Neural progenitor cell (in vitro differentiated cells): ENCODE measurements around the gene CSGALNACT2. TPM values are rescaled to one million over a fixed set of nuclear protein-coding genes. Genes with fewer than 3 reads are reported as not detected.
A peak's percentile ranks its signal among the peaks of the same experiment; 100 is the strongest.

Experiments
- DNase-seq: peaks from one replicate; pipeline ENCODE4 v3.0.0-alpha.2; 2016; ENCODE audit warnings: low spot score
- H2AFZ ChIP-seq: fragments of 200-600 bp; sonication (generic); replicated peaks from 2 replicates; pipeline ENCODE4 v1.6.1; 2016; ENCODE audit warnings: antibody characterized with exemption
- H3F3A ChIP-seq: fragments of 200-600 bp; sonication (generic); 2 replicates; pipeline ENCODE4 v1.6.1; 2016; ENCODE audit warnings: antibody characterized with exemption, low read depth
- H3K27ac ChIP-seq: fragments of 200-600 bp; sonication (generic); 2 replicates; pipeline ENCODE4 v1.5.1; 2016; ENCODE audit warnings: mild to moderate bottlenecking
- H3K27me3 ChIP-seq: fragments of 200-600 bp; sonication (generic); 2 replicates; pipeline ENCODE4 v1.6.1; 2016; ENCODE audit warnings: mild to moderate bottlenecking, moderate library complexity
- H3K36me3 ChIP-seq: fragments of 200-600 bp; sonication (generic); 2 replicates; pipeline ENCODE4 v1.5.1; 2016
- H3K4me1 ChIP-seq: fragments of 200-600 bp; sonication (generic); 2 replicates; pipeline ENCODE4 v1.6.1; 2016; ENCODE audit warnings: mixed run types
- H3K4me2 ChIP-seq: fragments of 200-600 bp; sonication (generic); 2 replicates; pipeline ENCODE4 v1.6.1; 2016
- H3K4me3 ChIP-seq: fragments of 200-600 bp; sonication (generic); 2 replicates; pipeline ENCODE4 v1.5.1; 2016
- H3K79me2 ChIP-seq: fragments of 200-600 bp; sonication (generic); 2 replicates; pipeline ENCODE4 v1.6.1; 2016; ENCODE audit warnings: low read depth
- H3K9ac ChIP-seq: fragments of 200-600 bp; sonication (generic); 2 replicates; pipeline ENCODE4 v1.6.1; 2016
- H3K9me3 ChIP-seq: fragments of 200-600 bp; sonication (generic); 2 replicates; pipeline ENCODE4 v1.5.1; 2016; ENCODE audit warnings: low read depth
- H4K20me1 ChIP-seq: fragments of 200-600 bp; sonication (generic); 2 replicates; pipeline ENCODE4 v1.6.1; 2016; ENCODE audit warnings: low read depth
- H3K27ac Mint-ChIP-seq: 3 replicates; pipeline ENCODE4 v1.8.0; 2021; ENCODE audit warnings: mixed read lengths
- H3K27me3 Mint-ChIP-seq: 2 replicates; pipeline ENCODE4 v1.8.0; 2022; ENCODE audit warnings: low read depth, mild to moderate bottlenecking, inconsistent platforms, moderate library complexity, mixed read lengths; ENCODE audit not compliant: insufficient read depth
- H3K36me3 Mint-ChIP-seq: 3 replicates; pipeline ENCODE4 v1.8.0; 2021; ENCODE audit warnings: mixed read lengths
- H3K4me1 Mint-ChIP-seq: 3 replicates; pipeline ENCODE4 v1.8.0; 2021; ENCODE audit warnings: mixed read lengths
- H3K4me3 Mint-ChIP-seq: 3 replicates; pipeline ENCODE4 v1.8.0; 2021; ENCODE audit warnings: mild to moderate bottlenecking, moderate library complexity, mixed read lengths
- H3K9me3 Mint-ChIP-seq: 3 replicates; pipeline ENCODE4 v1.8.0; 2020; ENCODE audit warnings: mixed read lengths
- CTCF ChIP-seq: fragments of 200-600 bp; sonication (generic); IDR thresholded peaks from 2 replicates; pipeline ENCODE4 v1.5.1; 2017; ENCODE audit warnings: antibody characterized with exemption, mild to moderate bottlenecking
- EZH2 ChIP-seq: fragments of 200-600 bp; sonication (generic); IDR thresholded peaks from 2 replicates; pipeline ENCODE4 v1.6.1; 2017; ENCODE audit warnings: antibody characterized with exemption, mild to moderate bottlenecking, moderate library complexity
- EZH2phosphoT487 ChIP-seq: fragments of 200-600 bp; sonication (generic); IDR thresholded peaks from 2 replicates; pipeline ENCODE4 v1.6.1; 2017; ENCODE audit warnings: antibody characterized with exemption
- total RNA-seq: library from RNA; depleted of rRNA; stranded (reverse); fragments of >200 nt; gene quantifications from 2 replicates; pipeline ENCODE4 v1.2.3, GENCODE V29; 2015; ENCODE audit warnings: low replicate concordance

CSGALNACT2 gene
- total RNA-seq, 1 donor from 2014 or later: 9.3 TPM

GRCh38 chr10:43199088-43199683, 60.9 kb downstream of the CSGALNACT2 start:
- H4K20me1 ChIP-seq: peaks cover 4% of the 10 kb centered on the region
- Mint-ChIP-seq H3K36me3 (no peaks in the 10 kb centered on the region), H3K4me1 (peaks cover 5% of the 10 kb centered on the region), H3K4me3 (no peak overlapping the region), H3K27me3 (peaks cover 4% of the 10 kb centered on the region), H3K27ac (no peak overlapping the region), H3K9me3 (no peaks in the 10 kb centered on the region)
- TF ChIP-seq EZH2 (no peak), CTCF (no peak), EZH2phosphoT487 (no peak)
- H3K36me3 ChIP-seq: no peaks in the 10 kb centered on the region
- H2AFZ ChIP-seq: no peak overlapping the region
- H3K4me1 ChIP-seq: no peaks in the 10 kb centered on the region
- H3K9ac ChIP-seq: no peak overlapping the region
- H3K27me3 ChIP-seq: no peaks in the 10 kb centered on the region
- H3K9me3 ChIP-seq: no peaks in the 10 kb centered on the region
- no peak overlapping the region for H3K4me2 ChIP-seq
- H3F3A ChIP-seq: peaks cover 15% of the 10 kb centered on the region
- H3K4me3 ChIP-seq: no peak overlapping the region
- no peak overlapping the region for H3K27ac ChIP-seq
- no peaks in the 10 kb centered on the region for H3K79me2 ChIP-seq
- no peak for DNase-seq

DNA sequence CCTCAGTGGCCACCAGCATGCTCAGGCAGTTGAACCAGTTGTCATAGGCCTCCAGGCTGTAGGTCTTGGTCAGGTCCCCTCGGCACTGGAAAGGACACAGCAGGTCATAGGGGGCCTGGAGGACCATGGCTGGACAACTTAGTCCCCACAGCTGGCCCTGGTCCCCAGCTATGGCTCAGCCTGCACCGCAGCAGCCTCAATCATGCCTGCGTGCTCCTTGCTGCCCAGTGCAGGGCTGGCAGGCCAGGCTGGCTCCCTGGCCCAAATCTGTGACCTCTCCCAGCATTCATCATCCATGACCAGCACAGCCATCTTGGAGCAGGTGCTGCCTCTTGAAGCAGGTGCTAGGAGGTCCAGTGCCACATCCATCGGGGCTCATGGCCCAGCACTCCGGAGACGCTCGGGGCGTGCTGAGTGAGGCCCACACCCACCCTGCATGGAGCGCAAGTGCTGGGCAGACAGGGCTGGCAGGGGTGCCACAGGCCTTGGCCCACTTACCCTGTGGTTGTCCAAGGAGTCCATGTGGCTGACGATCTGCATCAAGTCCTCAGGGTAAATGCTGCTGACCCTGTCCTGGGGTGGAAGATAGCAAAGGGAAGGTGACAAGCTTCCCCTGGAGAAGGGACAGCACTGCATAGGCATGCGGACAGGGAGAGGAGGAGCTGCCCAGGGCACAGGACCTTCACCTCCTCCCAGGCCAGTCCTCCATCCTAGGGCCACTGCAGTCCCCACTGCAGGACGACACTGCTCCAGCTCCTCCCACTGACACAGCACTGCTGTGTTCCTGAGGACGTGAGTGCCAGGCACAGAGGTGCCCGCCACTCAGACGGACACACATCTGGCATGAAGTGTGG, 61.7 kb downstream of the CSGALNACT2 start:
- H3K9me3 ChIP-seq: no peaks in the 10 kb centered on the region
- H4K20me1 ChIP-seq: peaks cover 7% of the 10 kb centered on the region
- no peak overlapping the region for H3K4me3 Mint-ChIP-seq
- H3K27ac Mint-ChIP-seq: peak overlapping the region; percentile 88
- H3K79me2 ChIP-seq: no peaks in the 10 kb centered on the region
- H3K36me3 ChIP-seq: no peaks in the 10 kb centered on the region
- TF ChIP-seq EZH2 (no peak), EZH2phosphoT487 (no peak), CTCF (no peak)
- no peak overlapping the region for H3K4me3 ChIP-seq
- no peak overlapping the region for H3K9ac ChIP-seq
- H3K4me1 ChIP-seq: no peaks in the 10 kb centered on the region
- H3K36me3 Mint-ChIP-seq: no peaks in the 10 kb centered on the region
- no peak overlapping the region for H3K27ac ChIP-seq
- H3K4me2 ChIP-seq: no peak overlapping the region
- H3K4me1 Mint-ChIP-seq: peaks cover 5% of the 10 kb centered on the region
- no peaks in the 10 kb centered on the region for H3K9me3 Mint-ChIP-seq
- peaks cover 22% of the 10 kb centered on the region for H3F3A ChIP-seq
- H3K27me3 Mint-ChIP-seq: peaks cover 4% of the 10 kb centered on the region
- H2AFZ ChIP-seq: no peak overlapping the region
- H3K27me3 ChIP-seq: no peaks in the 10 kb centered on the region
- no peak for DNase-seq

DNA sequence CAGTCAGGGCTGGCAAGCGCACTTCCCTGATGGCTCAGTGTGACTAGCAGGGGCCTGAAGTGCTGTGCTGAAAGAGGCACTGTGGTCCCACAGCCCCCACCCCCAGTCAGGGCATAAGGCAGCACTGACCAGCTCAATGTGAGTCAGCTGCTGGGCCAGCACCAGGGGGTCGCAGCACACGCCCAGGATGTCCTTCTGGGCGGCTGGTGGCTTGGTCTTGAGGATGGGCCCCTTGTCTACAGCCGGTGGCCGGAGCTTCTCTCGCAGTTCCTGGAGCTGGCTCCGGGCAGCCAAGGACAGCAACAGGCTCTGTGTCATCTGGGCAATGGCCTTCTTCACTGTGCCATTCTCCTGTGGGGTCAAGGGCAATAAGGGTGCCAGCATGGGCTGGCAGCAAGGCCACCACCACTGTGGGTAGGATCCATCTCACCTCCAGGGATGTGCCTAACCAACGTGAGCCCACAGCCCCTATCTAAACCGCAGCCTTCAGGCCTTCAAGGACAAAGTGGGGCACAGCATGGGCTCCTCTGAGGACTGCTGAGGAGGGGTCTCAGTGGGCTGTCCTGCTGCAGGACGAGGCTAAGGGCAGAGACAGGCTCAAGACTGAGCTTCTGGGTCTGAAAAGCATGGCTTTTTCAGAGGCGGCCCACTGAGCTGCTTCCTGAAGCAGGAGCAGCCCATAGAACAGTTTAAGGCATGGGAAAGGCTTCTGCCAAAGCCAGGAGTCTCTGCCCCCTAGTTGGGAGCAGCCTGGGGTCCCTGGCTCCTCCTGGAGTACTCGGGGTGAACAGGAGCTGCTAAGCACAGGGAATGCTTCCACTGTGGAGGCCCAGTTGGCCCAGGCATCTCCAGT, 62.5 kb downstream of the CSGALNACT2 start:
- Histone ChIP-seq H3K27ac (no peak overlapping the region), H3K4me3 (no peak overlapping the region), H3F3A (peaks cover 22% of the 10 kb centered on the region), H3K79me2 (no peaks in the 10 kb centered on the region), H3K4me1 (no peaks in the 10 kb centered on the region), H3K9me3 (no peaks in the 10 kb centered on the region), H3K27me3 (no peaks in the 10 kb centered on the region), H3K9ac (no peak overlapping the region), H4K20me1 (peaks cover 7% of the 10 kb centered on the region), H3K4me2 (no peak overlapping the region), H2AFZ (no peak overlapping the region), H3K36me3 (no peaks in the 10 kb centered on the region)
- Mint-ChIP-seq H3K27me3 (peaks cover 2% of the 10 kb centered on the region), H3K36me3 (no peaks in the 10 kb centered on the region), H3K4me3 (no peak overlapping the region), H3K27ac (no peak overlapping the region), H3K4me1 (peaks cover 5% of the 10 kb centered on the region), H3K9me3 (no peaks in the 10 kb centered on the region)
- DNase-seq: no peak
- TF ChIP-seq CTCF: no peak
- no peak for TF ChIP-seq EZH2phosphoT487
- TF ChIP-seq EZH2: no peak
